ENCODE results near the gene ETV2.
A peak's percentile ranks its signal among the peaks of the same experiment; 100 is the strongest.
"Not testable (repeated sequence)": the region's sequence is repeated elsewhere in the genome, so short reads cannot be mapped to it uniquely, and the experiment has no call there.

ETV2 gene

GRCh38 chr19:35650581-35650980 is 9.0 kb downstream of the ETV2 start:
- no peak for TF ChIP-seq CTCF (conservative IDR thresholded peaks at IDR 0.05)
- H3K27ac ChIP-seq: no peak overlapping the region

- H3K27ac ChIP-seq: not testable (repeated sequence)
These were observed 13.3 kb downstream of the ETV2 start for GRCh38 chr19:35654828-35655227.

GRCh38 chr19:35655600-35655999 is 14.1 kb downstream of the ETV2 start:
- no peak overlapping the region for H3K27ac ChIP-seq
- no peak for TF ChIP-seq CTCF (conservative IDR thresholded peaks at IDR 0.05)

GRCh38 chr19:35656700-35657099 is 15.2 kb downstream of the ETV2 start:
- TF ChIP-seq CTCF (conservative IDR thresholded peaks at IDR 0.05): no peak

GRCh38 chr19:35657904-35658700 is 16.6 kb downstream of the ETV2 start:
- 0 out of 2 replicates have a peak, but pooled peaks have one; percentile 17 for TF ChIP-seq CTCF (conservative IDR thresholded peaks at IDR 0.05)

More at GRCh38 chr19:35656700-35657099, 15.2 kb downstream of the ETV2 start:
- H3K27ac ChIP-seq: no peak overlapping the region

DNA sequence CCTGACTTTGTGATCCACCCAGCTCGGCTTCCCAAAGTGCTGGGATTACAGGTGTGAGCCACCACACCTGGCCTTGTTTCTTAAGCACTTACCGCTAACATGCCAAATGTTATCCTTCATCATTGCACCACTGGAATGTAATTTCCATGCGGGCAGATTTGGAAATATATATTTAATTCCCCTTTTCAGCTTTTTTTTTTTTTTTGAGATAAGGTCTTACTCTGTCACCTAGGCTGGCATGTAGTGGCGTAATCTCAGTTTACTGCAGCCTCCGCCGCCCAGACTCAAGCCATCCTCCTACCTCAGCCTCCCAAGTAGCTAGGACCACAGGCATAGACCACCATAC is 20.4 kb downstream of the ETV2 start:
- TF ChIP-seq CTCF (conservative IDR thresholded peaks at IDR 0.05): no peak
- H3K27ac ChIP-seq: no peak overlapping the region

More at GRCh38 chr19:35657904-35658700, 16.6 kb downstream of the ETV2 start:
- no peak overlapping the region for H3K27ac ChIP-seq

- no peak overlapping the region for H3K27ac ChIP-seq
- TF ChIP-seq CTCF (conservative IDR thresholded peaks at IDR 0.05): no peak
These were observed 22.4 kb downstream of the ETV2 start for GRCh38 chr19:35663981-35664380.

DNA sequence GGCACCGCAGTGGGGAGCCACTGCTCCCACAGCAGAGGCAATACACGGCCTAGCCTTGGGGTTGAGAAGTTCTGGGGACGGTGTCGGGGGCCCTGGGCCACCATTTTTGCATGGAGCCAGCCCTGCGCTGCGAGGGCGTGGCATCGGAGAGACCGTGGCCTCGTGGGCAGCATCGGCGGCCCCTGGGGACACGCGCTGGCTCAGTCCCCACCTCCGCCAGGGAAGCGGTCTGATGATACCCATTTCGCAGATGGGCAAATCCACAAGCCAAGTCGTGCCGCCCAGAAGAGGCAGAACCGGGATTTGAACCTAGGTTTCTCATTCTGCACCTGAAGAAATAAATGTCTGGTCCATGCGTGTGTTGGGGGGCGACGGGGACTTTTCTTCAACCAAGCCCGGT is 23.6 kb downstream of the ETV2 start:
- no peak for TF ChIP-seq CTCF (conservative IDR thresholded peaks at IDR 0.05)
- H3K27ac ChIP-seq: no peak overlapping the region
